ENCODE results near the gene PHACTR3.

GRCh38 chr20:59579404-59580145 is 24.8 kb upstream of the PHACTR3 start:
- TF ChIP-seq POLR2A (IDR thresholded peaks at IDR 0.05) (no peak), CTCF (IDR thresholded peaks at IDR 0.05) (no peak), POLR2AphosphoS5 (IDR thresholded peaks at IDR 0.05) (no peak), EP300 (IDR thresholded peaks at IDR 0.05) (no peak)

Data from gastroesophageal sphincter (tissue), 3 donors.